ENCODE results near the gene POGLUT3. TPM values are rescaled to one million over a fixed set of nuclear protein-coding genes. Genes with fewer than 3 reads are reported as not detected.

POGLUT3 gene
- total and polyA plus RNA-seq, 9 of the 15 experiments (the other 6 are each of a cell fraction or from before 2014, with no cell fraction given): 4.6 to 29.7 (median 17.8) TPM

- TF ChIP-seq REST (IDR thresholded peaks at IDR 0.05; ENCODE audit: borderline replicate concordance) (no peak), REST (CRISPR knock-in tag; IDR thresholded peaks at IDR 0.05; ENCODE audit: low read depth) (peak; percentile 37; the same call in 1 of the 2 replicates), SMARCA4 (IDR thresholded peaks at IDR 0.05) (peak; percentile 30), TEAD2 (tag; IDR thresholded peaks at IDR 0.05) (no peak), KLF1 (tag; IDR thresholded peaks at IDR 0.05) (no peak), NELFE (IDR thresholded peaks at IDR 0.05; ENCODE audit: insufficient read depth, insufficient read length) (peak; percentile 41), PML (IDR thresholded peaks at IDR 0.05; ENCODE audit: low read length) (peak; percentile 92), SMARCB1 (IDR thresholded peaks at IDR 0.05; ENCODE audit: insufficient read length, low read depth) (no peak), YBX1 (IDR thresholded peaks at IDR 0.05) (no peak), JUN (IDR thresholded peaks at IDR 0.05; ENCODE audit: borderline replicate concordance, low read depth, low read length) (peak; percentile 28; the same call in 1 of the 2 replicates), JUN (CRISPR knock-in tag; IDR thresholded peaks at IDR 0.05; ENCODE audit: borderline replicate concordance) (no peak), RNF2 (IDR thresholded peaks at IDR 0.05) (peak; percentile 35; the same call in 1 of the 2 replicates), ZSCAN32 (CRISPR knock-in tag; IDR thresholded peaks at IDR 0.05) (no peak), E2F4 (CRISPR knock-in tag; IDR thresholded peaks at IDR 0.05; ENCODE audit: low read depth) (no peak), SAFB (IDR thresholded peaks at IDR 0.05; ENCODE audit: borderline replicate concordance, low read depth, low read length) (no peak), ZFP91 (CRISPR knock-in tag; IDR thresholded peaks at IDR 0.05) (no peak), EP300 (IDR thresholded peaks at IDR 0.05; ENCODE audit: low read length) (no peak; the same call in 1 of the 2 replicates), DPF2 (IDR thresholded peaks at IDR 0.05) (no peak; the same call in none of the 2 replicates)
These were observed 30.9 kb downstream of the POGLUT3 start, which contains the start of gene C11orf65 (continued) for GRCh38 chr11:108467091-108467823.

Data from K562 (cell line).